Uterus (tissue), 4 donors: ENCODE data around the gene SUSD1. TPM values are rescaled to one million over a fixed set of nuclear protein-coding genes. Genes with fewer than 3 reads are reported as not detected.

ENCODE experiments used
- DNase-seq, 2 donors: peaks; one replicate each; pipeline ENCODE4 v3.0.0-alpha.2; 2019 to 2020
- H3K27ac ChIP-seq, 2 donors: fragments of 200-600 bp; sonication (generic); 1 replicate in 1 of 2; 2 replicates in 1 of 2; pipeline ENCODE4 v1.5.1; 2016 to 2018
- H3K27me3 ChIP-seq, 2 donors: fragments of 200-600 bp; sonication (generic); one replicate each; pipeline ENCODE4 v1.5.1; 2018 to 2019; ENCODE audit warnings: control low read depth in 1 of 2
- H3K36me3 ChIP-seq, 2 donors: fragments of 200-600 bp; sonication (generic); one replicate each; pipeline ENCODE4 v1.5.1; 2019; ENCODE audit warnings: control low read depth in 1 of 2
- H3K4me1 ChIP-seq, 2 donors: fragments of 200-600 bp; sonication (generic); one replicate each; pipeline ENCODE4 v1.5.1; 2018 to 2019; ENCODE audit warnings: control low read depth in 1 of 2
- H3K4me3 ChIP-seq, 2 donors: fragments of 200-600 bp; sonication (generic); 1 replicate in 1 of 2; 2 replicates in 1 of 2; pipeline ENCODE4 v1.5.1; 2018 to 2019; ENCODE audit warnings: mild to moderate bottlenecking in 1 of 2
- H3K9me3 ChIP-seq, 2 donors: fragments of 200-600 bp; sonication (generic); one replicate each; pipeline ENCODE4 v1.5.1; 2019; ENCODE audit warnings: control low read depth in 1 of 2
- POLR2A ChIP-seq, 2 donors: fragments of 450-650 bp; IDR thresholded peaks; one replicate each; pipeline ENCODE4 v1.6.1; 2016; ENCODE audit warnings: antibody characterized with exemption in 2 of 2, mild to moderate bottlenecking in 1 of 2, moderate library complexity in 1 of 2
- intact Hi-C: fragments of 100-400 bp; cut with DNase I; formaldehyde crosslinking; loops from one replicate; pipeline ENCODE4 v1.15.1; 2023; ENCODE audit warnings: low total_unique reads
- total RNA-seq, 4 donors: library from RNA; depleted of rRNA in 3 of 4; stranded (reverse); fragments of >200 nt in 3 of 4; gene quantifications; one replicate each; pipeline versions ENCODE4 v1.1.0 to v1.2.4, GENCODE V29; 2014 to 2023
- TF ChIP-seq, protein P1 (sequence below), 4 experiments: fragments of 200-600 bp in 2 of 4; fragments of 450-650 bp in 2 of 4; sonication (generic) in 2 of 4; IDR thresholded peaks; one replicate each; pipeline ENCODE4 v1.5.1; 2016 to 2019; ENCODE audit warnings: antibody characterized with exemption in 4 of 4, mild to moderate bottlenecking in 2 of 4, moderate library complexity in 1 of 4
- donor health status: DM: yes; HTN: yes; CAD: no.

SUSD1 gene
- 10 to 100 TPM in 2 of 4 donors, 1 to 10 TPM in 2; 2.9 to 22.5 (median 10.0) TPM for total RNA-seq

DNA sequence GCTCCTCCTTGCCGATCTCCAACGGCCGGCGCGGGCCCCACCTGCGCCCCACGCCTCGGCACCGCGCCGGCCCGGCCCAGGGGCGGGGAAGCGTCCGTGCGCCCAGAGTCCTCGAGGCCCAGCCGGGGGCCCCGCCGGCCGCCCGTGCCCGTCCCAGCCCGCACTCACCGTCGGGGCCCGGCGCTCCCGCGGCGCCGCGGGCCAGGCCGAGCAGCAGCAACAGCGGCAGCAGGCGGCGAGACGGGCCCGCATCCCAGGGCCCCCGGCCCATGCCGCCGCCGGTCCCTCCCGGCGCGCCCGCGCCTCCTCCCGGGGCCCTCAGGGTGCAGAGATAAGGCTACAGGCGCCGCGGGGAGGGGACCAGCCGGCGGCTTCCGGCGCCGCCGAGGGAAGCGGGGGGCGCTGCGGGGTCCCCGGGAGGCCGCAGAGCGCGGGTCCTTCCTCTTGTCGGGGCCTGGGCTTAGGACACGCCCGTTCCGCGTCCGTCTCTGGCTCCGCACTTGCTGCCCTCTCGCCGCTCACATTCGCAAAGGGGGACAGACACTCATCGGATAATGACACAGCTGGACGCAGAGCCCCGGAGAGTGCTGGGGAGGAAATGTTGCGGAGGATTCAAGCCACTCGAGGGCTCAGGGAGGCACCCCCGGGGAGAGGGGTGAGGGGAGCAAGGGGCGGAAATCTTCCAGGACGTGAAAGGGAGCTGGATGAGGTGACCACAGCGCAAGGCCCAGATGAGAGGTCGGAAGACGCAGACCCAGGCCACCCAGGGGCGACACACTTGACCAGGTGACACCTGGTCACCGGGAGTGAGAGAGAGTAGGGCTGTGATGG, at the start of gene SUSD1:
TSS of gene SUSD1 (minus strand) at position 333 of the 831 bp plus-strand sequence. CDS start at position 271, 62 bp downstream.
- no peak for TF ChIP-seq POLR2A (IDR thresholded peaks at IDR 0.05)
- TF ChIP-seq, protein P1, sequence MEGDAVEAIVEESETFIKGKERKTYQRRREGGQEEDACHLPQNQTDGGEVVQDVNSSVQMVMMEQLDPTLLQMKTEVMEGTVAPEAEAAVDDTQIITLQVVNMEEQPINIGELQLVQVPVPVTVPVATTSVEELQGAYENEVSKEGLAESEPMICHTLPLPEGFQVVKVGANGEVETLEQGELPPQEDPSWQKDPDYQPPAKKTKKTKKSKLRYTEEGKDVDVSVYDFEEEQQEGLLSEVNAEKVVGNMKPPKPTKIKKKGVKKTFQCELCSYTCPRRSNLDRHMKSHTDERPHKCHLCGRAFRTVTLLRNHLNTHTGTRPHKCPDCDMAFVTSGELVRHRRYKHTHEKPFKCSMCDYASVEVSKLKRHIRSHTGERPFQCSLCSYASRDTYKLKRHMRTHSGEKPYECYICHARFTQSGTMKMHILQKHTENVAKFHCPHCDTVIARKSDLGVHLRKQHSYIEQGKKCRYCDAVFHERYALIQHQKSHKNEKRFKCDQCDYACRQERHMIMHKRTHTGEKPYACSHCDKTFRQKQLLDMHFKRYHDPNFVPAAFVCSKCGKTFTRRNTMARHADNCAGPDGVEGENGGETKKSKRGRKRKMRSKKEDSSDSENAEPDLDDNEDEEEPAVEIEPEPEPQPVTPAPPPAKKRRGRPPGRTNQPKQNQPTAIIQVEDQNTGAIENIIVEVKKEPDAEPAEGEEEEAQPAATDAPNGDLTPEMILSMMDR (IDR thresholded peaks at IDR 0.05) = no peak
- Histone ChIP-seq H3K9me3 (no peaks in the 10 kb centered on the region), H3K27ac (peak within 1 kb of the TSS; percentile 9 to 27), H3K36me3 (no peaks in the 10 kb centered on the region), H3K27me3 (no peaks in the 10 kb centered on the region), H3K4me1 (peaks cover 0 to 4% of the 10 kb centered on the region in 2 donors), H3K4me3 (peak within 1 kb of the TSS; percentile 27 to 74)
- peak in 1 of 2 donors; percentile 20 for DNase-seq
- intact Hi-C loops = no loop called here

DNA sequence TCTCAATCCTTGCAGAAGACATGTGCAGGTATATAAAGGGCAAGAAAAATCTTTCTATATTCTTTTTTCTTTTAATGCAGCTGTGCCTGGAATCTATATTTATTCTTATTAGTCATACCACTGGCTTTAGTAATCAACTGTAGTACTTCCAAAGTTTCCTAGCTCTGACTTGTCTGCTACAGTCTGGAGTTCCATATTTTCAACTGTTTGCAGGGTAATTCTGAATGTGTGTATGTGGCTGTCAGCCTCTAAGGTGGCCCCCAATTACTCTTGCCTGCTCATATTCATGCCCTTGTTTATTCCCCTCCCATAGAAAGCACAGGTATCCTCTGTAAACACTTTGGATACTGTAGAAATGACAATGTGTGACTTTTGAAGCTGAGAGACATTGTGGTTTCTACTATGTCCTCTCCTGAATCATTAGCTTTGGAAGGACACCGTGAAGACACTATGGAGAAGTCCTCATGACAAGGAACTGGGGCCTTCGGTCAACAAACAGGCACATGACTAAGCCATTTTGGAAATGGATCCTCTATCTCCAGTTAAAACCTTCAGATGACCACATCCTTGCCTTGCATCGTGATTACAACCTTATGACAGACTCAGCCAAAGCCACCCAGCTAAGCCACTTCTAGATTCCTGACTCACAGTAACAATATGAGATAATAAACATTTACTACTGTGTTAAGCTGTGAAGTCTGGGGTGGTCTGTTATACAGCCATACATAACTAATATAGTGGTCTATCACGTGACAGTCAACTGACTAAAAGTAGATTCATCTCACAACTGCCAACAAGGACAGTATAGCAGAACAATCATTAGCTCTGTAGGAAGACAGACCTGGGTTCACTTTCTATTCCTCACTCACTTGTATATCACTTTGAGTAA, 49.5 kb upstream of the SUSD1 start:
- Histone ChIP-seq H3K4me1 (no peaks in the 10 kb centered on the region), H3K9me3 (no peaks in the 10 kb centered on the region), H3K27ac (no peak overlapping the region), H3K27me3 (no peaks in the 10 kb centered on the region), H3K36me3 (no peaks in the 10 kb centered on the region), H3K4me3 (no peak overlapping the region)
- intact Hi-C loops = no loop called here
- no peak for DNase-seq
- TF ChIP-seq POLR2A (IDR thresholded peaks at IDR 0.05) = no peak
- TF ChIP-seq, protein P1 (IDR thresholded peaks at IDR 0.05) = no peak

DNA sequence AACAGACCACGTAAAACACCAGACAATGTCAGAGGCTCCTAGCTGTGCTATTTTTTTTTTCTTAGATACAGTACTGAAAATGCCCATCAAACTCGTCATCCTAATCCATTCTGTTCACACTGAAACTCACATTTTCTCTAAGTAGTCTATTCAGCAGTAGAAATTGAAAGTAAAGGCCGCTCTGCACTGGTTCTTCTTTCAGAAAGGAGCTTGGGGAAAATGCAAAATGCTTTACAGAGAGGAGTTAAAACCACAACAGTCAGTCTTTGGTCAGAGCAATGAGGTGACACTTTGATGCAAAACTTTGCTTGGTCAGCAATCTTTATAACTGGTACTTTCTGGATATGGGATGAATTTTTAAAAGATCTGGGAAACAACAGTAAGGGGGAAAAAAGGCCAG, 43.8 kb upstream of the SUSD1 start:
- no peak overlapping the region for H3K4me3 ChIP-seq
- H3K27me3 ChIP-seq = no peaks in the 10 kb centered on the region
- H3K9me3 ChIP-seq = no peaks in the 10 kb centered on the region
- no peaks in the 10 kb centered on the region for H3K36me3 ChIP-seq
- TF ChIP-seq, protein P1 (IDR thresholded peaks at IDR 0.05) = no peak
- TF ChIP-seq POLR2A (IDR thresholded peaks at IDR 0.05) = no peak
- intact Hi-C loops = no loop called here
- H3K27ac ChIP-seq = no peak overlapping the region
- no peak for DNase-seq
- no peaks in the 10 kb centered on the region for H3K4me1 ChIP-seq

DNA sequence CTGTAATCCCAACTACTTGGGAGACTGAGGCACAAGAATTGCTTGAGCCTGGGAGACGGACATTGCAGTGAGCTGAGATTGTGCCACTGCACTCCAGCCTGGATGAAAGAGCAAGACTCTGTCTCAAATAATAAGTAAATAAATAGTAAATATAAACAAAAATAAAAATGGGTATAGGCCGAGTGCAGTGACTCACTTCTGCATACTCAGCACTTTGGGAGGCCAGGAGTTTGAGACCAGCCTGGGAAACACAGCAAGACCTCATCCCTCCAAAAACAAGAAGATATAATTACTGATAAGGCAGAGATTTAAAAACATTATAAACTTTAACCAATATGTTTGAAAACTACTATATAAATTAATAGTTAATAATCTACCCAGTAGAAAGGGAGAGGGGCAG, 37.8 kb upstream of the SUSD1 start:
- intact Hi-C loops = no loop called here
- no peaks in the 10 kb centered on the region for H3K4me1 ChIP-seq

More for the DNA sequence above, 37.8 kb upstream of the SUSD1 start:
- DNase-seq = no peak
- peaks cover 0 to 3% of the 10 kb centered on the region in 2 donors for H3K9me3 ChIP-seq
- H3K4me3 ChIP-seq = no peak overlapping the region
- H3K27me3 ChIP-seq = no peaks in the 10 kb centered on the region
- no peak overlapping the region for H3K27ac ChIP-seq
- TF ChIP-seq POLR2A (IDR thresholded peaks at IDR 0.05) = no peak
- TF ChIP-seq, protein P1 (IDR thresholded peaks at IDR 0.05) = no peak
- H3K36me3 ChIP-seq = no peaks in the 10 kb centered on the region
